ENCODE data around the gene AK5.

- TF ChIP-seq EP300 (IDR thresholded peaks at IDR 0.05), result no peak
- TF ChIP-seq CTCF (IDR thresholded peaks at IDR 0.05), result no peak
Measured at GRCh38 chr1:77322061-77322900, 40.5 kb downstream of the AK5 start.
